ENCODE measurements around the gene HIPK4. TPM values are rescaled to one million over a fixed set of nuclear protein-coding genes. Genes with fewer than 3 reads are reported as not detected.

Gene HIPK4
- total and polyA plus RNA-seq, 2 of the 8 experiments (the other 6 are each of a cell fraction or from before 2014, with no cell fraction given), result 0.15 to 0.57 TPM

- Histone ChIP-seq H3K79me1 (ENCODE audit: low read depth, low read length) (no peaks in the 10 kb centered on the region), H2BK15ac (ENCODE audit: low read length) (no peak overlapping the region; the same call in 1 of the 2 replicates), H2AFZ (ENCODE audit: low read length) (no peak overlapping the region), H3K79me2 (ENCODE audit: control insufficient read depth in 1 of 2, insufficient read depth in 2 of 2, low read length in 2 of 2) (no peaks in the 10 kb centered on the region), H4K20me1 (replicated peaks in 1 of 2; ENCODE audit: control insufficient read depth in 1 of 2, insufficient read depth in 2 of 2, low read length in 2 of 2) (peaks cover 0 to 1% of the 10 kb centered on the region in 2 experiments), H4K5ac (ENCODE audit: insufficient read length, low read depth, low read length) (no peak overlapping the region), H3K27ac (ENCODE audit: low read depth, low read length) (no peak overlapping the region), H3K4me1 (replicated peaks in 1 of 4; ENCODE audit: control insufficient read depth in 3 of 4, insufficient read depth in 4 of 4, low read length in 3 of 4) (peaks cover 0 to 5% (median 4%) of the 10 kb centered on the region in 4 experiments; a peak in 5 of 7 replicates), H3K4me2 (ENCODE audit: insufficient read depth in 1 of 2, low read depth in 2 of 2, low read length in 2 of 2) (no peak overlapping the region), H3K9ac (replicated peaks in 1 of 4; ENCODE audit: extremely low read depth in 1 of 4, low read depth in 3 of 4, low read length in 3 of 4) (no peak overlapping the region), H2AK5ac (ENCODE audit: low read depth, low read length) (no peak overlapping the region), H4K8ac (ENCODE audit: extremely low read depth, insufficient read depth, low read length) (no peak overlapping the region), H3K23me2 (ENCODE audit: low read depth, low read length) (peaks cover 3% of the 10 kb centered on the region; the same call in 1 of the 2 replicates), H3K4ac (replicated peaks; ENCODE audit: insufficient read length, low read depth, low read length) (no peak overlapping the region), H3K4me3 (ENCODE audit: extremely low read depth in 1 of 4, insufficient read depth in 2 of 4, low read depth in 3 of 4, low read length in 4 of 4) (no peak overlapping the region), H2BK120ac (replicated peaks; ENCODE audit: low read depth, low read length) (no peak overlapping the region), H4K91ac (replicated peaks; ENCODE audit: insufficient read length, low read length) (no peak overlapping the region), H3K27me3 (replicated peaks in 1 of 4; ENCODE audit: control insufficient read depth in 3 of 4, extremely low read depth in 1 of 4, insufficient read depth in 3 of 4, low read length in 3 of 4) (peaks cover 0 to 8% (median 5%) of the 10 kb centered on the region in 4 experiments; a peak in 6 of 7 replicates), H3K9me3 (ENCODE audit: insufficient read depth in 2 of 2, low read depth in 1 of 2, low read length in 1 of 2) (no peaks in the 10 kb centered on the region), H2BK20ac (ENCODE audit: low read length) (no peak overlapping the region), H3K56ac (replicated peaks; ENCODE audit: insufficient read length, low read depth, low read length) (no peak overlapping the region), H3K23ac (ENCODE audit: insufficient read length) (no peak overlapping the region), H2BK5ac (ENCODE audit: low read depth, low read length) (no peak overlapping the region), H2BK12ac (ENCODE audit: low read depth, low read length) (no peak overlapping the region), H3K36me3 (ENCODE audit: control insufficient read depth in 2 of 4, insufficient read depth in 4 of 4, low read length in 3 of 4) (no peaks in the 10 kb centered on the region), H3K18ac (ENCODE audit: extremely low read depth, low read length) (no peak overlapping the region), H3K14ac (ENCODE audit: insufficient read length) (no peak overlapping the region)
- ChIA-PET POLR2A (ENCODE audit: partially characterized antibody) (interaction anchor here (5.4 kb wide), 1 partner anchor 10 kb away, joined by 24 read pairs; no protein-coding TSS in a partner anchor), CTCF (ENCODE audit: partially characterized antibody) (interaction anchor here (0.7 to 2.5 kb wide), 3 partner anchors 23 to 67 kb away, joined by 3 to 12 read pairs (median 3); no protein-coding TSS in a partner anchor)
- WGBS, 2 experiments (ENCODE audit: extremely low coverage in 1 of 2, insufficient coverage in 1 of 2, insufficient read length in 1 of 2, insufficient replicate concordance in 2 of 2, low coverage in 1 of 2, low lambda C conversion rate in 2 of 2, missing lambda C conversion rate in 1 of 2), result 89% methylated on average over 17 of the region's 22 CpGs; no CpG with 5 or more reads in 1 of the 2 experiments
- no peak for FAIRE-seq
- no peak for DNase-seq (ENCODE audit: low read depth in 1 of 2, low spot score in 2 of 2)
- TF ChIP-seq BRCA1 (IDR thresholded peaks at IDR 0.05; ENCODE audit: low read depth, low read length), result no peak
- TF ChIP-seq SP1 (IDR thresholded peaks at IDR 0.05; ENCODE audit: low read depth, low read length), result no peak
- TF ChIP-seq POLR2AphosphoS5 (IDR thresholded peaks at IDR 0.05; ENCODE audit: low read depth, low read length), result no peak
- TF ChIP-seq RBBP5 (IDR thresholded peaks at IDR 0.05; ENCODE audit: borderline replicate concordance, low read depth, low read length), result no peak
- no peak for TF ChIP-seq TCF12 (IDR thresholded peaks at IDR 0.05; ENCODE audit: low read depth, low read length)
- no peak for TF ChIP-seq HDAC6 (IDR thresholded peaks at IDR 0.05; ENCODE audit: low read depth, low read length)
- no peak for TF ChIP-seq CTCF (IDR thresholded peaks at IDR 0.05; ENCODE audit: control extremely low read depth in 1 of 3, insufficient read depth in 1 of 3, low read depth in 1 of 3, low read length in 3 of 3)
- no peak for TF ChIP-seq YY1 (IDR thresholded peaks at IDR 0.05; ENCODE audit: low read depth, low read length)
- no peak for TF ChIP-seq CHD1 (IDR thresholded peaks at IDR 0.05; ENCODE audit: low read depth, low read length)
- TF ChIP-seq SUZ12 (IDR thresholded peaks at IDR 0.05; ENCODE audit: low read length), result no peak
- no peak for TF ChIP-seq KDM4A (IDR thresholded peaks at IDR 0.05; ENCODE audit: low read depth, low read length, severe bottlenecking)
- no peak for TF ChIP-seq SP2 (IDR thresholded peaks at IDR 0.05; ENCODE audit: low read length)
- no peak for TF ChIP-seq EGR1 (IDR thresholded peaks at IDR 0.05; ENCODE audit: borderline replicate concordance, low read depth, low read length)
Observed at GRCh38 chr19:40397568-40397906, 7.6 kb upstream of the HIPK4 start.

Measured in H1 (cell line).